Anterior cingulate cortex (tissue), 58 donors: ENCODE measurements around the gene CCDC14.
A peak's percentile ranks its signal among the peaks of the same experiment; 100 is the strongest.
"Not testable (repeated sequence)": the region's sequence is repeated elsewhere in the genome, so short reads cannot be mapped to it uniquely, and the experiment has no call there.

Experiments
- DNase-seq, 58 donors: peaks; one replicate each; lab custom pipeline; 2025; lab: John Stamatoyannopoulos, UW

CCDC14 gene

GRCh38 chr3:123909785-123910184, 51.2 kb downstream of the CCDC14 start:
- DNase-seq = no peak

- no peak for DNase-seq
Observed at GRCh38 chr3:123907720-123908119, 53.3 kb downstream of the CCDC14 start.

- DNase-seq = no peak
Observed at GRCh38 chr3:123899300-123899865, 61.6 kb downstream of the CCDC14 start.

- DNase-seq = no peak
Observed at GRCh38 chr3:123893012-123893411, 68.0 kb downstream of the CCDC14 start.

- no peak for DNase-seq
Observed at GRCh38 chr3:123892195-123892594, 68.8 kb downstream of the CCDC14 start.

- not testable (repeated sequence) for DNase-seq
Observed at GRCh38 chr3:123890991-123891390, 70.0 kb downstream of the CCDC14 start.

GRCh38 chr3:123890162-123890561, 70.9 kb downstream of the CCDC14 start:
- not testable (repeated sequence) for DNase-seq

- no peak for DNase-seq
Observed at GRCh38 chr3:123884993-123885392, 76.0 kb downstream of the CCDC14 start.

- peak in 8 of 58 donors; percentile 3 to 40 (median 23) for DNase-seq
Observed at GRCh38 chr3:123884203-123884831, 76.7 kb downstream of the CCDC14 start, which contains the start of gene MYLK. TSS of gene MYLK (minus strand) at chr3:123884332. CDS start at chr3:123793841, 90,491 bp downstream.

GRCh38 chr3:123883701-123884202, 77.3 kb downstream of the CCDC14 start:
- no peak for DNase-seq

- no peak for DNase-seq
Observed at GRCh38 chr3:123883111-123883510, 77.9 kb downstream of the CCDC14 start.

- no peak for DNase-seq
Observed at GRCh38 chr3:123881771-123882170, 79.3 kb downstream of the CCDC14 start.

- peak in 7 of 58 donors; percentile 2 to 49 (median 18) for DNase-seq
Observed at GRCh38 chr3:123880998-123881561, 79.9 kb downstream of the CCDC14 start.

GRCh38 chr3:123878807-123879206, 82.2 kb downstream of the CCDC14 start:
- no peak for DNase-seq

- no peak for DNase-seq
Observed at GRCh38 chr3:123877965-123878364, 83.1 kb downstream of the CCDC14 start.

- no peak for DNase-seq
Observed at GRCh38 chr3:123877466-123877865, 83.6 kb downstream of the CCDC14 start.

GRCh38 chr3:123876858-123877257, 84.2 kb downstream of the CCDC14 start:
- DNase-seq = no peak

- DNase-seq = no peak
Observed at GRCh38 chr3:123872621-123873020, 88.4 kb downstream of the CCDC14 start.

GRCh38 chr3:123871946-123872345, 89.1 kb downstream of the CCDC14 start:
- DNase-seq = no peak

- no peak for DNase-seq
Observed at GRCh38 chr3:123870033-123870432, 91.0 kb downstream of the CCDC14 start.

GRCh38 chr3:123869165-123869564, 91.9 kb downstream of the CCDC14 start:
- DNase-seq = no peak

- no peak for DNase-seq
Observed at GRCh38 chr3:123864706-123865105, 96.3 kb downstream of the CCDC14 start.
